UCSD-AML1 (cell line): ENCODE data around the gene CNOT2.

Experiments used
- DNase-seq: peaks from one replicate; lab custom pipeline; 2025; ENCODE audit not compliant: unreplicated experiment; lab: John Stamatoyannopoulos, UW

Gene CNOT2

GRCh38 chr12:70251661-70252060, 8.4 kb downstream of the CNOT2 start:
- no peak for DNase-seq

GRCh38 chr12:70252832-70253231, 9.6 kb downstream of the CNOT2 start:
- DNase-seq: no peak

GRCh38 chr12:70254225-70254624, 11.0 kb downstream of the CNOT2 start:
- no peak for DNase-seq

GRCh38 chr12:70254846-70255245, 11.6 kb downstream of the CNOT2 start:
- no peak for DNase-seq

- DNase-seq: no peak
Measured at GRCh38 chr12:70255311-70255710, 12.1 kb downstream of the CNOT2 start.

- DNase-seq: no peak
Measured at GRCh38 chr12:70258605-70259403, 15.6 kb downstream of the CNOT2 start.

- no peak for DNase-seq
Measured at GRCh38 chr12:70260646-70261045, 17.4 kb downstream of the CNOT2 start.

- DNase-seq: peak; percentile 7
Measured at GRCh38 chr12:70264067-70264867, 21.0 kb downstream of the CNOT2 start.

GRCh38 chr12:70265132-70265531, 21.9 kb downstream of the CNOT2 start:
- DNase-seq: no peak

- no peak for DNase-seq
Measured at GRCh38 chr12:70267550-70267949, 24.3 kb downstream of the CNOT2 start.

GRCh38 chr12:70268972-70269371, 25.7 kb downstream of the CNOT2 start:
- DNase-seq: no peak

- no peak for DNase-seq
Measured at GRCh38 chr12:70270108-70270507, 26.9 kb downstream of the CNOT2 start.

GRCh38 chr12:70271025-70271424, 27.8 kb downstream of the CNOT2 start:
- no peak for DNase-seq

GRCh38 chr12:70272510-70272909, 29.3 kb downstream of the CNOT2 start:
- DNase-seq: no peak

GRCh38 chr12:70275045-70275444, 31.8 kb downstream of the CNOT2 start:
- no peak for DNase-seq

- no peak for DNase-seq
Measured at GRCh38 chr12:70277973-70278372, 34.7 kb downstream of the CNOT2 start.

- no peak for DNase-seq
Measured at GRCh38 chr12:70278945-70279344, 35.7 kb downstream of the CNOT2 start.

- DNase-seq: no peak
Measured at GRCh38 chr12:70283232-70283631, 40.0 kb downstream of the CNOT2 start.

GRCh38 chr12:70288817-70289216, 45.6 kb downstream of the CNOT2 start:
- no peak for DNase-seq

GRCh38 chr12:70290116-70290515, 46.9 kb downstream of the CNOT2 start:
- no peak for DNase-seq

GRCh38 chr12:70292017-70292776, 49.0 kb downstream of the CNOT2 start:
- no peak for DNase-seq
